ENCODE data around the gene SRCIN1.

GRCh38 chr17:38511150-38512108 is 94.3 kb downstream of the SRCIN1 start:
- TF ChIP-seq, protein P1, sequence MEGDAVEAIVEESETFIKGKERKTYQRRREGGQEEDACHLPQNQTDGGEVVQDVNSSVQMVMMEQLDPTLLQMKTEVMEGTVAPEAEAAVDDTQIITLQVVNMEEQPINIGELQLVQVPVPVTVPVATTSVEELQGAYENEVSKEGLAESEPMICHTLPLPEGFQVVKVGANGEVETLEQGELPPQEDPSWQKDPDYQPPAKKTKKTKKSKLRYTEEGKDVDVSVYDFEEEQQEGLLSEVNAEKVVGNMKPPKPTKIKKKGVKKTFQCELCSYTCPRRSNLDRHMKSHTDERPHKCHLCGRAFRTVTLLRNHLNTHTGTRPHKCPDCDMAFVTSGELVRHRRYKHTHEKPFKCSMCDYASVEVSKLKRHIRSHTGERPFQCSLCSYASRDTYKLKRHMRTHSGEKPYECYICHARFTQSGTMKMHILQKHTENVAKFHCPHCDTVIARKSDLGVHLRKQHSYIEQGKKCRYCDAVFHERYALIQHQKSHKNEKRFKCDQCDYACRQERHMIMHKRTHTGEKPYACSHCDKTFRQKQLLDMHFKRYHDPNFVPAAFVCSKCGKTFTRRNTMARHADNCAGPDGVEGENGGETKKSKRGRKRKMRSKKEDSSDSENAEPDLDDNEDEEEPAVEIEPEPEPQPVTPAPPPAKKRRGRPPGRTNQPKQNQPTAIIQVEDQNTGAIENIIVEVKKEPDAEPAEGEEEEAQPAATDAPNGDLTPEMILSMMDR (IDR thresholded peaks at IDR 0.05; ENCODE audit: insufficient read depth, low read length, poor library complexity, severe bottlenecking), result no peak
- TF ChIP-seq EZH2phosphoT487 (conservative IDR thresholded peaks at IDR 0.05; ENCODE audit: low read length), result no peak
